NB4 (cell line): ENCODE data around the gene ADAMTS8.

Experiments
- CTCF ChIP-seq: IDR thresholded peaks from one replicate; pipeline ENCODE4 v1.5.1; 2012; ENCODE audit warnings: low read depth, low read length
- MAX ChIP-seq: IDR thresholded peaks from 2 replicates; pipeline ENCODE4 v1.6.1; 2011; ENCODE audit warnings: low read depth, low read length
- POLR2A ChIP-seq: IDR thresholded peaks from 2 replicates; pipeline ENCODE4 v1.6.1; 2011; ENCODE audit warnings: mild to moderate bottlenecking; ENCODE audit not compliant: insufficient read length; ENCODE audit errors: extremely low read depth

GRCh38 chr11:130431801-130432200 is 3.4 kb upstream of the ADAMTS8 start:
- no peak for TF ChIP-seq CTCF
- no peak for TF ChIP-seq MAX
- no peak for TF ChIP-seq POLR2A
